Neuron (in vitro differentiated cells): ENCODE measurements around the gene MAST4.

Experiments used
- H2AFZ ChIP-seq: one replicate; pipeline ENCODE4 v1.6.1; 2013; ENCODE audit warnings: low read depth, mild to moderate bottlenecking, inconsistent platforms, low read length, moderate library complexity
- H3K27me3 ChIP-seq: one replicate; pipeline ENCODE4 v1.6.1; 2013; ENCODE audit warnings: low read length; ENCODE audit not compliant: insufficient read depth
- H3K36me3 ChIP-seq: one replicate; pipeline ENCODE4 v1.6.1; 2013; ENCODE audit warnings: low read length; ENCODE audit not compliant: insufficient read depth
- H3K4me1 ChIP-seq: one replicate; pipeline ENCODE4 v1.6.1; 2013; ENCODE audit warnings: low read length; ENCODE audit not compliant: insufficient read depth
- H3K4me3 ChIP-seq: 2 replicates; pipeline ENCODE4 v1.5.1; 2013; ENCODE audit warnings: mild to moderate bottlenecking, low read length, moderate library complexity
- H3K9me3 ChIP-seq: one replicate; pipeline ENCODE4 v1.6.1; 2013; ENCODE audit warnings: low read length

MAST4 gene

DNA sequence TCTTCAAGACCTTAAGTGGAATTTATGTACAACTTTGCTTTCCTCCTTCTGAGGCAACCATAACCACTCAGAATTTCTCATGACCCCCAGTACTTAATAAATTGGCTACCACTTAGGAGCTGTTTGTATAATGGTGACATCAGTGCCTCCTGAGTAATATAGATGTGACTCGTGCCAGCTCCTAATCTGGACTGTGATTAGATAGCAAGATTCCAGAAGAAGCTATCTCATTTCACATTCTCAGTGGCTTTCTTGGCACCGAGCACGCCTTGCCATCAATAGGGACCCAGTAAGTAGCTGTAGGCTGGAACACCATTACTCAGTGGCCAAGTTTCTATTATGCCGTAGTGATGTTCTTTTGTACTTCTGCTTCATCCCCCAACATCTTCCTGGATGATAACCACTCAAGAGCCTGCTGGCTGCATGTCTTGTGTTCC lies 371.7 kb downstream of the MAST4 start:
- no peaks in the 10 kb centered on the region for H3K36me3 ChIP-seq
- no peak overlapping the region for H3K4me3 ChIP-seq
- peaks cover 19% of the 10 kb centered on the region for H3K4me1 ChIP-seq
- no peaks in the 10 kb centered on the region for H3K27me3 ChIP-seq
- H2AFZ ChIP-seq = no peak overlapping the region
- no peaks in the 10 kb centered on the region for H3K9me3 ChIP-seq

- H3K4me1 ChIP-seq = peaks cover 16% of the 10 kb centered on the region
These were observed 373.3 kb downstream of the MAST4 start for GRCh38 chr5:66969484-66969883.

GRCh38 chr5:66969963-66970362 lies 373.8 kb downstream of the MAST4 start:
- Histone ChIP-seq H2AFZ (no peak overlapping the region), H3K4me3 (no peak overlapping the region), H3K27me3 (no peaks in the 10 kb centered on the region), H3K4me1 (peaks cover 16% of the 10 kb centered on the region), H3K9me3 (no peaks in the 10 kb centered on the region), H3K36me3 (no peaks in the 10 kb centered on the region)

More at GRCh38 chr5:66969484-66969883, 373.3 kb downstream of the MAST4 start:
- Histone ChIP-seq H2AFZ (no peak overlapping the region), H3K9me3 (no peaks in the 10 kb centered on the region), H3K36me3 (no peaks in the 10 kb centered on the region), H3K27me3 (no peaks in the 10 kb centered on the region), H3K4me3 (no peak overlapping the region)

GRCh38 chr5:66972004-66972403 lies 375.8 kb downstream of the MAST4 start:
- no peaks in the 10 kb centered on the region for H3K36me3 ChIP-seq
- no peaks in the 10 kb centered on the region for H3K9me3 ChIP-seq
- H3K27me3 ChIP-seq = no peaks in the 10 kb centered on the region
- H3K4me1 ChIP-seq = peaks cover 16% of the 10 kb centered on the region
- H2AFZ ChIP-seq = no peak overlapping the region
- H3K4me3 ChIP-seq = no peak overlapping the region

DNA sequence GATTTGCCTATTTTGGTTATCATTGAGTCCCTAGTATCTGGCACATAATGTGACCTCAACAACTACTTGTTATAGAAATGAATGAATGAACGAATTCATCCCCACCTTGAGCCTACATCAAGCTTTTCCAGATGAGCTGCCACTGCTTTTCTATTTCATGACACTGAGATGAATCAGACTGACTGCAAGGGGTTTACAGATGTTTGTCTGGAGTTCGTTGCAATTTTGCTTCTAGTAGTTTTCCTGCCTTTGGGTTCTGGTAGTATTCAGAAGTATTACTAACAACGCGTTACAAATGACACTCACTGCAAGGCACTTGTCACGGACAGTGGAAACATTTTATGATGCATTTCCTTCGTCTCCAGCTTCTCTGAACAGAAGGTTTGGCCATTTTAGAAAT lies 378.1 kb downstream of the MAST4 start:
- Histone ChIP-seq H3K9me3 (no peaks in the 10 kb centered on the region), H3K27me3 (no peaks in the 10 kb centered on the region), H3K36me3 (no peaks in the 10 kb centered on the region), H3K4me3 (no peak overlapping the region), H3K4me1 (peaks cover 14% of the 10 kb centered on the region), H2AFZ (no peak overlapping the region)

DNA sequence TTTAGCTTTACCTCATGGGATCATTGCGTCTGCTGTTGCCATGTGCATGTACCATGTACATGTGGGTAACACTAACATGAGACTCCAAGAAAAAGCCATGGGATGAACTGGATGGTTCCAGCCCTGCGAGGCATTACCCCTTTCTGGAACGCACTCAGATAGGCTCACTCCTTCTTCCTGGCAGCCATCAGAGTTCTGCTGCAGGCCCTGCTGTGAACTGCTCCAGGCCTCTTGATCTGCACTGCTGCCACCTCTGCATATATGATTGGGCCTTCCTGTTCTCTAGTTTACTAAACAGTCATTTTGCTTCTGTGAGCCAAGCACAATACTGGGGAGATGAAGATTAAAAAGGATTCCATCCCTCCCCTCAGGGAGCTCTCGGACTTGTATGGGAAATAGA lies 379.9 kb downstream of the MAST4 start:
- no peaks in the 10 kb centered on the region for H3K4me1 ChIP-seq
- no peak overlapping the region for H3K4me3 ChIP-seq
- no peaks in the 10 kb centered on the region for H3K27me3 ChIP-seq
- no peaks in the 10 kb centered on the region for H3K36me3 ChIP-seq
- no peak overlapping the region for H2AFZ ChIP-seq
- no peaks in the 10 kb centered on the region for H3K9me3 ChIP-seq

DNA sequence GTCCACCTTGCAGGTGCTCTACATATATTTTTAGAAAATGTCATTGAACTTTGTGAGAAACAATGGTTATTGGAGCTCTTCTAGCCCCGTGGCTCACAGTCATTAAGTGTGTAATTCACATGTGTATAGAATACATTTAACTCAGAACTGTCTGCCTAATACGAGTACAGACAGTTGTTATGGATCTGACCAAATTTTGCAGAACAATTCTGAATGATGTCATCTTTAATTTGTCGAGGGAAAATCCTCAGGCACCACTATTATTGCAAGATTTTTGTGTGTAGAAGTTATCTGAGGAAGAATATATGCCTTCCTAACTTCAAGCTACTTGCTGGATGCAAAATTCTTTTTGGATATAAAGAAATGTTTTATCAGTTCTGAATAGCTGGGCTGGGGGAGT lies 383.5 kb downstream of the MAST4 start:
- no peak overlapping the region for H2AFZ ChIP-seq
- H3K4me3 ChIP-seq = no peak overlapping the region
- H3K9me3 ChIP-seq = no peaks in the 10 kb centered on the region
- H3K27me3 ChIP-seq = no peaks in the 10 kb centered on the region
- H3K4me1 ChIP-seq = no peaks in the 10 kb centered on the region
- no peaks in the 10 kb centered on the region for H3K36me3 ChIP-seq

DNA sequence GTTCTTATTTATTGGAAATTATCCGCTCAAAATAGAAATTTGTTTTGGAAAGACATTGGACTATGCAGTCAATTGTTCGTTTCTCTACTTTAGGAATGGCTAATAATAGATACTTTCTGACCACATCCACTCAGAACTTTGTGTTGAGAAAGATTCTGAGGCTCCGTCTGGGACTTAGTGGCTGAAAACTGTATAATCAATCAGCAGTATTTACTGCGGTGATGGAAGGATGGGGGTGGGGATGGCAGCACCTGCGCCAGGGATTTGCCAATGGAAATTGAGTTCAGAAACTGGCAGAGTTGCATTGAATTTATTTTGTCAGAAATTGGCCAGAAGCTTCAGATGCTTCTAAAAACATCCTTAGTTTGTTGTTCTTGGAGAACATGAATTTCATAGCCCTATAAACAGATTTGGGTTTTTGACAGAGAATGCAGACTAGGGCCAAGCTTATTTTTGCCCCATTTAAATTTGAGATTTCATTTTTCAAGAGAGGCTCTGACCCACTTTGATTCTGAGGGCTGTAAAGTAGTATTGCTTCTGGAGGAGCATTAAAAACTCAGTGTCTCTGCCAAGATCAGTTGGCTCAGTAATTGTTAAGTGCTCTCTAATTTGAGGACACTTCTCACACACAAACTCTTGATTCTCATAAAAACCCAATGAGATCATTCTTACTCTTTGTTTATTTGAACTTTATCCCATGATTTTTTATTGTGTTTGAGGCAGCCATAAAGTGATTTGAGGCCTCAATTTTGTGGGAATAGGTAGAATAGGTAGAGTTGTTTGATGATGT lies 385.3 kb downstream of the MAST4 start:
- Histone ChIP-seq H3K27me3 (no peaks in the 10 kb centered on the region), H3K9me3 (no peaks in the 10 kb centered on the region), H2AFZ (no peak overlapping the region), H3K4me3 (no peak overlapping the region), H3K36me3 (no peaks in the 10 kb centered on the region), H3K4me1 (no peaks in the 10 kb centered on the region)

DNA sequence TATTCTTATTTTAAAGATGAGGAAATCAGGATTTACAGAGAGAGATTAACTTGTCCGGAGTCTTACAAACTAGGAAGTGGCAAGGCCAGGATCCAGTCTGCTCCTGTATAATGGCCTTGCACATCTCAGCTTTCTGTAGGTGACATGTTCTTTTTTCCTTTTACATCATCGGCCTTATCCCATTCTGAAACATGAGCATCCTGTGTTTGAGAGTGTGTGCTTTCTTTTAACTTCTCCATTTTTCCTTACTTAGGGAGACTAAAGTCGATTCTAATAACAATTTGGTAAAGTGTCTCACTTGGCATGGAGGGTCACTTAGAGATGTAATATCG lies 385.8 kb downstream of the MAST4 start:
- H3K4me1 ChIP-seq = no peaks in the 10 kb centered on the region
- H3K36me3 ChIP-seq = no peaks in the 10 kb centered on the region
- no peak overlapping the region for H2AFZ ChIP-seq
- H3K4me3 ChIP-seq = no peak overlapping the region
- H3K27me3 ChIP-seq = no peaks in the 10 kb centered on the region
- no peaks in the 10 kb centered on the region for H3K9me3 ChIP-seq

DNA sequence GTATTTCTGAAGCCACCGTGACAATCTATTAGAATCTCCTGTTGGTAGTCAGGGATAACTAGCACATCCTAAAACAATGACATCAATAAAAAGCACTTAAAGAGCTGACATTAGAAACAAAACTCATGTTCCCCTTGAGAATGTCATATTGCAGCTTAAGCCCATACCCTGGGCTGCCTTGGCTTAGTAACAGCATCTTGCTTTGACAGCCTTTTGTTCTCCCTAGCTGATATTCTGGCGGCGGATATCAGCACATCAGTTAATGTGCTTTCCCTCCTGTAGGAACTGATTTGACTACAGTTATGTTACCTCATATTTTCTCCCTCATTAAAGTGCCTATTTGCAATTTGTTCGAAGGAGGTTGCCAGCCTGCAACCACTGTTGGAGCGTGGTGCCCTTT lies 386.3 kb downstream of the MAST4 start:
- no peaks in the 10 kb centered on the region for H3K9me3 ChIP-seq
- no peaks in the 10 kb centered on the region for H3K27me3 ChIP-seq
- H3K36me3 ChIP-seq = no peaks in the 10 kb centered on the region
- no peak overlapping the region for H2AFZ ChIP-seq
- H3K4me3 ChIP-seq = no peak overlapping the region
- H3K4me1 ChIP-seq = no peaks in the 10 kb centered on the region

GRCh38 chr5:66985417-66985816 lies 389.2 kb downstream of the MAST4 start:
- Histone ChIP-seq H3K27me3 (no peaks in the 10 kb centered on the region), H3K4me3 (no peak overlapping the region), H2AFZ (no peak overlapping the region), H3K4me1 (peaks cover 6% of the 10 kb centered on the region), H3K9me3 (no peaks in the 10 kb centered on the region), H3K36me3 (no peaks in the 10 kb centered on the region)

DNA sequence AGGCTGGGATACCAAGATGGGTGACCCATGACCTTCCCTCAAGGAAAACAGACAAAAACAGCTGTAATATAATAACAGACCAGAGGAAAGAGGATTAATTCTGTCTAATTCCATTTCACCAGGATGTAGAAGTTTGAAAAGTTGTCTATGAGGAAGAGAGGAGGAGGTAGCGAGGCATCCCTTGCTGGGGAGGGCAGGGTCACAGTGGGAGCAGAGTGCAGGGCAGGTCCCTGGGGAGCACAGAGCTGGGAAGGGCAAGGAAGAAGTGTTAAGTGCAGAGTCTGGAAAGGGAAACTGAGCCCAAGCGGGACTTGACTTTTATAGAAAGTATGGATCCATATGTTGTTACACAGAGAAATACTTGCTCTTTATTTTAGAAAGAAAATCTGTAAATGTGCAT lies 389.8 kb downstream of the MAST4 start:
- Histone ChIP-seq H3K4me1 (peaks cover 6% of the 10 kb centered on the region), H3K4me3 (no peak overlapping the region), H3K9me3 (no peaks in the 10 kb centered on the region), H3K36me3 (no peaks in the 10 kb centered on the region), H2AFZ (no peak overlapping the region), H3K27me3 (no peaks in the 10 kb centered on the region)

GRCh38 chr5:66986534-66986933 lies 390.3 kb downstream of the MAST4 start:
- Histone ChIP-seq H3K36me3 (no peaks in the 10 kb centered on the region), H2AFZ (no peak overlapping the region)

GRCh38 chr5:66987126-66987525 lies 390.9 kb downstream of the MAST4 start:
- no peaks in the 10 kb centered on the region for H3K27me3 ChIP-seq
- H3K4me3 ChIP-seq = no peak overlapping the region
- no peaks in the 10 kb centered on the region for H3K9me3 ChIP-seq
- no peak overlapping the region for H2AFZ ChIP-seq
- H3K36me3 ChIP-seq = no peaks in the 10 kb centered on the region
- peaks cover 6% of the 10 kb centered on the region for H3K4me1 ChIP-seq

More at GRCh38 chr5:66986534-66986933, 390.3 kb downstream of the MAST4 start:
- H3K9me3 ChIP-seq = no peaks in the 10 kb centered on the region
- H3K27me3 ChIP-seq = no peaks in the 10 kb centered on the region
- H3K4me3 ChIP-seq = no peak overlapping the region
- H3K4me1 ChIP-seq = peaks cover 6% of the 10 kb centered on the region
